H9 (cell line): ENCODE measurements around the gene ENAM. TPM values are rescaled to one million over a fixed set of nuclear protein-coding genes. Genes with fewer than 3 reads are reported as not detected.

Experiments used
- DNase-seq: peaks from one replicate; pipeline ENCODE4 v3.0.0-alpha.2; 2017
- H2AFZ ChIP-seq: one replicate; pipeline ENCODE4 v1.6.1; 2013; ENCODE audit warnings: mild to moderate bottlenecking, low read length, control low read depth, moderate library complexity
- H2AK5ac ChIP-seq: 2 replicates; pipeline ENCODE4 v1.6.1; 2013; ENCODE audit warnings: low read length, control low read depth, mixed read lengths; ENCODE audit not compliant: insufficient read length
- H2BK120ac ChIP-seq: one replicate; pipeline ENCODE4 v1.6.1; 2013; ENCODE audit warnings: low read depth, mild to moderate bottlenecking, low read length, control low read depth, inconsistent platforms; ENCODE audit not compliant: poor library complexity, severe bottlenecking
- H2BK12ac ChIP-seq: 2 replicates; pipeline ENCODE4 v1.6.1; 2013; ENCODE audit warnings: low read length, control low read depth, mixed read lengths, low read depth; ENCODE audit not compliant: insufficient read length
- H2BK15ac ChIP-seq: 2 replicates; pipeline ENCODE4 v1.6.1; 2013; ENCODE audit warnings: low read depth, low read length, control low read depth
- H2BK20ac ChIP-seq: one replicate; pipeline ENCODE4 v1.6.1; 2013; ENCODE audit warnings: low read depth, mild to moderate bottlenecking, low read length, control low read depth, inconsistent platforms; ENCODE audit not compliant: poor library complexity, severe bottlenecking
- H2BK5ac ChIP-seq: 2 replicates; pipeline ENCODE4 v1.6.1; 2013; ENCODE audit warnings: low read length, control low read depth, mixed read lengths; ENCODE audit not compliant: insufficient read length
- H3K14ac ChIP-seq: 2 replicates; pipeline ENCODE4 v1.6.1; 2013; ENCODE audit warnings: low read length, control low read depth; ENCODE audit not compliant: insufficient read depth
- H3K18ac ChIP-seq: 2 replicates; pipeline ENCODE4 v1.6.1; 2013; ENCODE audit warnings: low read depth, mild to moderate bottlenecking, mixed read lengths, low read length, control low read depth; ENCODE audit not compliant: insufficient read length
- H3K23ac ChIP-seq: 2 replicates; pipeline ENCODE4 v1.6.1; 2013; ENCODE audit warnings: low read length, control low read depth, mixed read lengths, low read depth; ENCODE audit not compliant: insufficient read length
- H3K23me2 ChIP-seq: 2 replicates; pipeline ENCODE4 v1.6.1; 2013; ENCODE audit warnings: low read depth, mild to moderate bottlenecking, mixed read lengths, low read length, control low read depth; ENCODE audit not compliant: insufficient read length, poor library complexity, severe bottlenecking
- H3K27ac ChIP-seq: 2 replicates; pipeline ENCODE4 v1.5.1; 2013; ENCODE audit warnings: low read length, control low read depth, mixed read lengths, low read depth; ENCODE audit not compliant: insufficient read length
- H3K27me3 ChIP-seq: 2 replicates; pipeline ENCODE4 v1.6.1; 2013; ENCODE audit warnings: low read length, control low read depth, inconsistent platforms; ENCODE audit not compliant: insufficient read depth
- H3K4ac ChIP-seq: 2 replicates; pipeline ENCODE4 v1.6.1; 2013; ENCODE audit warnings: low read depth, mild to moderate bottlenecking, control low read depth, inconsistent platforms, low read length, moderate library complexity
- H3K4me1 ChIP-seq: 2 replicates; pipeline ENCODE4 v1.6.1; 2013; ENCODE audit warnings: low read length, control low read depth, inconsistent platforms; ENCODE audit not compliant: insufficient read depth
- H3K4me2 ChIP-seq: 2 replicates; pipeline ENCODE4 v1.6.1; 2013; ENCODE audit warnings: low read length, control low read depth, mixed read lengths; ENCODE audit not compliant: insufficient read length, insufficient read depth
- H3K56ac ChIP-seq: 2 replicates; pipeline ENCODE4 v1.6.1; 2013; ENCODE audit warnings: low read depth, mild to moderate bottlenecking, mixed read lengths, low read length, control low read depth; ENCODE audit not compliant: insufficient read length
- H3K79me1 ChIP-seq: 2 replicates; pipeline ENCODE4 v1.6.1; 2013; ENCODE audit warnings: low read depth, mild to moderate bottlenecking, moderate library complexity, low read length, control low read depth, inconsistent platforms; ENCODE audit not compliant: insufficient read depth, poor library complexity, severe bottlenecking
- H3K79me2 ChIP-seq: 2 replicates; pipeline ENCODE4 v1.6.1; 2013; ENCODE audit warnings: low read length, control low read depth, inconsistent platforms; ENCODE audit not compliant: insufficient read depth
- H3K9ac ChIP-seq: 2 replicates; pipeline ENCODE4 v1.6.1; 2013; ENCODE audit warnings: low read length, control low read depth, mixed read lengths; ENCODE audit not compliant: insufficient read length; ENCODE audit errors: extremely low read depth
- H3K9me3 ChIP-seq: one replicate; pipeline ENCODE4 v1.6.1; 2013; ENCODE audit warnings: low read depth, low read length, inconsistent platforms; ENCODE audit not compliant: control insufficient read depth
- H3T11ph ChIP-seq: one replicate; pipeline ENCODE4 v1.6.1; 2013; ENCODE audit warnings: mild to moderate bottlenecking, low read length, control low read depth, inconsistent platforms
- H4K20me1 ChIP-seq: one replicate; pipeline ENCODE4 v1.6.1; 2013; ENCODE audit not compliant: control insufficient read depth, insufficient read length, insufficient read depth
- H4K5ac ChIP-seq: 2 replicates; pipeline ENCODE4 v1.6.1; 2013; ENCODE audit warnings: low read depth, mild to moderate bottlenecking, mixed read lengths, low read length, control low read depth; ENCODE audit not compliant: insufficient read length
- H4K8ac ChIP-seq: replicated peaks from 2 replicates; pipeline ENCODE4 v1.6.1; 2013; ENCODE audit warnings: low read length, control low read depth, mixed read lengths, low read depth; ENCODE audit not compliant: insufficient read length
- H4K91ac ChIP-seq: 2 replicates; pipeline ENCODE4 v1.6.1; 2013; ENCODE audit warnings: low read depth, mild to moderate bottlenecking, moderate library complexity, mixed read lengths, low read length, control low read depth; ENCODE audit not compliant: insufficient read length
- H3K27ac Mint-ChIP-seq, 3 experiments: 2 replicates in 2 of 3; 3 replicates in 1 of 3; pipeline ENCODE4 v1.8.0; 2020 to 2021; ENCODE audit warnings: mixed read lengths in 3 of 3, mild to moderate bottlenecking in 1 of 3, moderate library complexity in 1 of 3
- H3K27me3 Mint-ChIP-seq: 2 replicates; pipeline ENCODE4 v1.8.0; 2021; ENCODE audit warnings: low read depth, mild to moderate bottlenecking, moderate library complexity, mixed read lengths
- H3K36me3 Mint-ChIP-seq, 3 experiments: 2 replicates in 2 of 3; 3 replicates in 1 of 3; pipeline ENCODE4 v1.8.0; 2020 to 2021; ENCODE audit warnings: low read depth in 3 of 3, mixed read lengths in 3 of 3; ENCODE audit not compliant: insufficient read depth in 1 of 3
- H3K4me1 Mint-ChIP-seq, 2 experiments: 2 replicates each; pipeline ENCODE4 v1.8.0; 2020; ENCODE audit warnings: mixed read lengths in 2 of 2
- H3K4me3 Mint-ChIP-seq, 2 experiments: 2 replicates in 1 of 2; 3 replicates in 1 of 2; pipeline ENCODE4 v1.8.0; 2020 to 2021; ENCODE audit warnings: mild to moderate bottlenecking in 2 of 2, mixed read lengths in 2 of 2, moderate library complexity in 1 of 2
- H3K9me3 Mint-ChIP-seq, 2 experiments: 2 replicates in 1 of 2; 3 replicates in 1 of 2; pipeline ENCODE4 v1.8.0; 2020; ENCODE audit warnings: mild to moderate bottlenecking in 2 of 2, mixed read lengths in 2 of 2, moderate library complexity in 1 of 2
- CTCF ChIP-seq: fragments of 200-600 bp; sonication (generic); conservative IDR thresholded peaks from 3 replicates; pipeline ENCODE4 v1.8.0; 2021; ENCODE audit warnings: antibody characterized with exemption, mild to moderate bottlenecking
- WGBS: extraction: QIAGEN DNeasy Blood & Tissue Kit; methylation state at CpG from one replicate; pipeline ENCODE4 v1.1.7; 2013; ENCODE audit warnings: missing lambda C conversion rate, low lambda C conversion rate, mixed read lengths; ENCODE audit not compliant: insufficient read length; ENCODE audit errors: extremely low coverage; 5-methylcytosine and 5-hydroxymethylcytosine counted together
- total RNA-seq: library from RNA; stranded (reverse); gene quantifications from 2 replicates; pipeline ENCODE4 v1.2.1, GENCODE V29; 2021

The ENAM gene
- total RNA-seq, 1 experiment from 2014 or later, result not detected

- WGBS, result no CpG with 5 or more reads among the region's 1 CpG
Observed at GRCh38 chr4:70666369-70666768, 37.8 kb downstream of the ENAM start, which contains the start of gene JCHAIN. Gene JCHAIN (minus strand): TSS chr4:70666508. CDS start chr4:70666490, 18 bp downstream.

More at GRCh38 chr4:70666369-70666768, 37.8 kb downstream of the ENAM start, which contains the start of gene JCHAIN:
- H3K23ac ChIP-seq, result no peak within 1 kb of the TSS
- no peak within 1 kb of the TSS for H3T11ph ChIP-seq
- H4K5ac ChIP-seq, result no peak within 1 kb of the TSS
- no peak within 1 kb of the TSS for H2AK5ac ChIP-seq
- H3K4me2 ChIP-seq, result no peak within 1 kb of the TSS
- no peak within 1 kb of the TSS for H3K9ac ChIP-seq
- no peak for DNase-seq
- no peak within 1 kb of the TSS for H2BK12ac ChIP-seq
- no peak for TF ChIP-seq CTCF
- H4K8ac ChIP-seq, result no peak within 1 kb of the TSS
- no peaks in the 10 kb centered on the region for H3K23me2 ChIP-seq
- Mint-ChIP-seq H3K4me1 (no peaks in the 10 kb centered on the region), H3K9me3 (no peaks in the 10 kb centered on the region), H3K4me3 (no peak within 1 kb of the TSS), H3K27ac (no peak within 1 kb of the TSS), H3K27me3 (peaks cover 3% of the 10 kb centered on the region; the same call in 1 of the 2 replicates), H3K36me3 (no peaks in the 10 kb centered on the region)
- H3K9me3 ChIP-seq, result no peaks in the 10 kb centered on the region
- H3K4me1 ChIP-seq, result no peaks in the 10 kb centered on the region
- H3K79me2 ChIP-seq, result no peaks in the 10 kb centered on the region
- H3K56ac ChIP-seq, result no peak within 1 kb of the TSS
- no peaks in the 10 kb centered on the region for H4K20me1 ChIP-seq
- no peak within 1 kb of the TSS for H2BK120ac ChIP-seq
- no peaks in the 10 kb centered on the region for H3K27me3 ChIP-seq
- no peaks in the 10 kb centered on the region for H3K79me1 ChIP-seq
- no peak within 1 kb of the TSS for H3K27ac ChIP-seq
- H2BK15ac ChIP-seq, result no peak within 1 kb of the TSS
- H3K14ac ChIP-seq, result no peak within 1 kb of the TSS
- no peak within 1 kb of the TSS for H3K18ac ChIP-seq
- no peak within 1 kb of the TSS for H3K4ac ChIP-seq
- H2AFZ ChIP-seq, result no peak within 1 kb of the TSS
- H4K91ac ChIP-seq, result no peak within 1 kb of the TSS
- no peak within 1 kb of the TSS for H2BK5ac ChIP-seq
- H2BK20ac ChIP-seq, result no peak within 1 kb of the TSS
